H1 (cell line): ENCODE results near the gene OPHN1. TPM values are rescaled to one million over a fixed set of nuclear protein-coding genes. Genes with fewer than 3 reads are reported as not detected.

Source experiments
- CTCF ChIA-PET: fragments of 300-600 bp; sonication (Branson Sonifier 250); formaldehyde crosslinking; loops from one replicate; lab custom pipeline; 2021; ENCODE audit not compliant: partially characterized antibody; lab: Charles Lee
- POLR2A ChIA-PET: fragments of 300-600 bp; sonication (Branson Sonifier 250); formaldehyde crosslinking; loops from one replicate; lab custom pipeline; 2021; ENCODE audit warnings: inconsistent platforms; ENCODE audit not compliant: partially characterized antibody; lab: Charles Lee
- DNase-seq, 2 experiments: peaks; one replicate each; pipeline versions ENCODE4 v3.0.0 to v3.0.0-alpha.2; 2010 to 2022; ENCODE audit warnings: low spot score in 2 of 2, low read depth in 1 of 2, mixed read lengths in 1 of 2
- FAIRE-seq: peaks from 2 replicates; lab custom pipeline; 2011; peaks lifted over from hg19 to GRCh38; lab: Jason Lieb, UNC
- H2AFZ ChIP-seq: 2 replicates; pipeline ENCODE4 v1.8.1; 2012; ENCODE audit warnings: low read length, inconsistent platforms
- H2AK5ac ChIP-seq: 2 replicates; pipeline ENCODE4 v1.6.1; 2013; ENCODE audit warnings: low read depth, low read length
- H2BK120ac ChIP-seq: replicated peaks from 2 replicates; pipeline ENCODE3; 2013; ENCODE audit warnings: low read depth, low read length, inconsistent platforms
- H2BK12ac ChIP-seq: 2 replicates; pipeline ENCODE4 v1.6.1; 2013; ENCODE audit warnings: low read depth, low read length
- H2BK15ac ChIP-seq: 2 replicates; pipeline ENCODE4 v1.6.1; 2013; ENCODE audit warnings: low read length
- H2BK20ac ChIP-seq: 2 replicates; pipeline ENCODE4 v1.6.1; 2013; ENCODE audit warnings: low read length
- H2BK5ac ChIP-seq: 2 replicates; pipeline ENCODE4 v1.6.1; 2013; ENCODE audit warnings: low read depth, low read length
- H3K14ac ChIP-seq: 2 replicates; pipeline ENCODE4 v1.6.1; 2013; ENCODE audit warnings: inconsistent platforms; ENCODE audit not compliant: insufficient read length
- H3K18ac ChIP-seq: 2 replicates; pipeline ENCODE4 v1.6.1; 2013; ENCODE audit warnings: low read length; ENCODE audit errors: extremely low read depth
- H3K23ac ChIP-seq: 2 replicates; pipeline ENCODE4 v1.6.1; 2013; ENCODE audit warnings: inconsistent platforms; ENCODE audit not compliant: insufficient read length
- H3K23me2 ChIP-seq: 2 replicates; pipeline ENCODE4 v1.6.1; 2013; ENCODE audit warnings: low read depth, low read length
- H3K27ac ChIP-seq: 2 replicates; pipeline ENCODE4 v1.6.1; 2011; ENCODE audit warnings: low read depth, low read length, inconsistent platforms
- H3K27me3 ChIP-seq, 4 experiments: replicated peaks in 1 of 4; 1 replicate in 1 of 4; 2 replicates in 3 of 4; pipeline versions ENCODE4 v1.6.1 to v1.8.1; 2011 to 2013; ENCODE audit warnings: low read length in 3 of 4, mild to moderate bottlenecking in 3 of 4, inconsistent platforms in 2 of 4, mixed read lengths in 2 of 4, moderate library complexity in 1 of 4; ENCODE audit not compliant: control insufficient read depth in 3 of 4, insufficient read depth in 3 of 4; ENCODE audit errors: extremely low read depth in 1 of 4
- H3K36me3 ChIP-seq, 4 experiments: 2 replicates each; pipeline versions ENCODE4 v1.6.1 to v1.8.1; 2011 to 2013; ENCODE audit warnings: mild to moderate bottlenecking in 4 of 4, low read length in 3 of 4, moderate library complexity in 2 of 4, control low read depth in 1 of 4, inconsistent platforms in 1 of 4; ENCODE audit not compliant: insufficient read depth in 4 of 4, control insufficient read depth in 2 of 4
- H3K4ac ChIP-seq: replicated peaks from 2 replicates; pipeline ENCODE3; 2013; ENCODE audit warnings: low read length, low read depth, mixed read lengths, inconsistent platforms; ENCODE audit not compliant: insufficient read length
- H3K4me1 ChIP-seq, 4 experiments: replicated peaks in 1 of 4; 1 replicate in 1 of 4; 2 replicates in 3 of 4; pipeline versions ENCODE4 v1.6.1 to v1.8.1; 2011 to 2013; ENCODE audit warnings: low read length in 3 of 4, inconsistent platforms in 2 of 4, mixed read lengths in 1 of 4; ENCODE audit not compliant: insufficient read depth in 4 of 4, control insufficient read depth in 3 of 4
- H3K4me2 ChIP-seq, 2 experiments: 2 replicates each; pipeline versions ENCODE4 v1.6.1 to v1.8.1; 2011 to 2013; ENCODE audit warnings: low read depth in 2 of 2, low read length in 2 of 2, control low read depth in 1 of 2, inconsistent platforms in 1 of 2, mild to moderate bottlenecking in 1 of 2; ENCODE audit not compliant: insufficient read depth in 1 of 2
- H3K4me3 ChIP-seq, 4 experiments: fragments of 200-600, 300-600 bp in 1 of 4; sonication (generic), shearing (Covaris generic), sonication (Bioruptor Twin) in 1 of 4; 2 replicates each; pipeline versions ENCODE4 v1.5.1 to v1.8.1; 2011 to 2016; ENCODE audit warnings: low read length in 4 of 4, low read depth in 3 of 4, control low read depth in 2 of 4, inconsistent platforms in 2 of 4, mild to moderate bottlenecking in 2 of 4, mixed read lengths in 1 of 4, moderate library complexity in 1 of 4; ENCODE audit not compliant: insufficient read depth in 2 of 4; ENCODE audit errors: extremely low read depth in 1 of 4
- H3K56ac ChIP-seq: replicated peaks from 2 replicates; pipeline ENCODE3; 2013; ENCODE audit warnings: low read depth, mild to moderate bottlenecking, mixed read lengths, low read length, inconsistent platforms; ENCODE audit not compliant: insufficient read length
- H3K79me1 ChIP-seq: 2 replicates; pipeline ENCODE4 v1.6.1; 2013; ENCODE audit warnings: low read depth, low read length, control low read depth
- H3K79me2 ChIP-seq, 2 experiments: 2 replicates each; pipeline versions ENCODE4 v1.6.1 to v1.8.1; 2012 to 2013; ENCODE audit warnings: low read length in 2 of 2, mild to moderate bottlenecking in 2 of 2, inconsistent platforms in 1 of 2; ENCODE audit not compliant: insufficient read depth in 2 of 2, control insufficient read depth in 1 of 2
- H3K9ac ChIP-seq, 4 experiments: replicated peaks in 1 of 4; 1 replicate in 1 of 4; 2 replicates in 3 of 4; pipeline versions ENCODE4 v1.6.1 to v1.8.1; 2011 to 2013; ENCODE audit warnings: low read depth in 3 of 4, low read length in 3 of 4, control low read depth in 2 of 4, mild to moderate bottlenecking in 2 of 4, moderate library complexity in 2 of 4, inconsistent platforms in 1 of 4; ENCODE audit errors: extremely low read depth in 1 of 4
- H3K9me3 ChIP-seq, 2 experiments: 2 replicates each; pipeline versions ENCODE4 v1.6.1 to v1.8.1; 2012 to 2013; ENCODE audit warnings: mild to moderate bottlenecking in 2 of 2, moderate library complexity in 2 of 2, control low read depth in 1 of 2, inconsistent platforms in 1 of 2, low read depth in 1 of 2, low read length in 1 of 2, mixed read lengths in 1 of 2; ENCODE audit not compliant: insufficient read depth in 2 of 2
- H4K20me1 ChIP-seq, 2 experiments: replicated peaks in 1 of 2; 2 replicates each; pipeline versions ENCODE3 to v1.8.1; 2011 to 2013; ENCODE audit warnings: inconsistent platforms in 2 of 2, low read length in 2 of 2, mild to moderate bottlenecking in 1 of 2; ENCODE audit not compliant: insufficient read depth in 2 of 2, control insufficient read depth in 1 of 2
- H4K5ac ChIP-seq: 2 replicates; pipeline ENCODE4 v1.6.1; 2013; ENCODE audit warnings: low read length, low read depth, mixed read lengths, inconsistent platforms; ENCODE audit not compliant: insufficient read length
- H4K8ac ChIP-seq: 2 replicates; pipeline ENCODE4 v1.8.0; 2013; ENCODE audit warnings: mild to moderate bottlenecking, moderate library complexity, low read length, inconsistent platforms; ENCODE audit not compliant: insufficient read depth; ENCODE audit errors: extremely low read depth
- H4K91ac ChIP-seq: replicated peaks from 2 replicates; pipeline ENCODE3; 2013; ENCODE audit warnings: low read length, mixed read lengths, inconsistent platforms; ENCODE audit not compliant: insufficient read length
- GABPA ChIP-seq: IDR thresholded peaks from 2 replicates; pipeline ENCODE4 v1.6.1; 2011; ENCODE audit warnings: mild to moderate bottlenecking, low read length, moderate library complexity, borderline replicate concordance; ENCODE audit not compliant: insufficient read depth
- HDAC6 ChIP-seq: IDR thresholded peaks from one replicate; pipeline ENCODE4 v1.7.1; 2012; ENCODE audit warnings: low read depth, mild to moderate bottlenecking, inconsistent platforms, low read length, moderate library complexity
- JUN ChIP-seq: IDR thresholded peaks from 2 replicates; pipeline ENCODE4 v1.6.1; 2011; ENCODE audit warnings: low read depth, mild to moderate bottlenecking, improper control_type of control experiment, low read length
- JUND ChIP-seq: IDR thresholded peaks from 2 replicates; pipeline ENCODE4 v1.6.1; 2011; ENCODE audit warnings: mild to moderate bottlenecking, improper control_type of control experiment, low read length
- KDM5A ChIP-seq: fragments of 200-600 bp; IDR thresholded peaks from 2 replicates; pipeline ENCODE4 v1.7.1; 2012; ENCODE audit warnings: mild to moderate bottlenecking, low read length, inconsistent platforms, mixed read lengths
- MAFK ChIP-seq: IDR thresholded peaks from 2 replicates; pipeline ENCODE4 v1.6.1; 2012; ENCODE audit warnings: low read depth, mild to moderate bottlenecking, improper control_type of control experiment, low read length
- NANOG ChIP-seq: IDR thresholded peaks from 2 replicates; pipeline ENCODE4 v1.6.1; 2011; ENCODE audit warnings: low read length, low read depth, mild to moderate bottlenecking, inconsistent platforms; ENCODE audit not compliant: insufficient read depth, poor library complexity, severe bottlenecking
- PHF8 ChIP-seq: fragments of 200-600 bp; sonication (generic); conservative IDR thresholded peaks from 2 replicates; pipeline ENCODE4 v1.7.1; 2012; ENCODE audit warnings: low read depth, mild to moderate bottlenecking, inconsistent platforms, low read length, moderate library complexity
- SIRT6 ChIP-seq: IDR thresholded peaks from one replicate; pipeline ENCODE4 v1.7.1; 2012; ENCODE audit warnings: low read length, inconsistent platforms
- SP2 ChIP-seq: IDR thresholded peaks from 2 replicates; pipeline ENCODE4 v1.6.1; 2012; ENCODE audit warnings: mild to moderate bottlenecking, low read length, inconsistent platforms
- TAF7 ChIP-seq: optimal IDR thresholded peaks from 2 replicates; pipeline ENCODE3; 2011; ENCODE audit warnings: low read depth, mild to moderate bottlenecking, inconsistent platforms, low read length, moderate library complexity, borderline replicate concordance
- WGBS, 2 experiments: shearing (Covaris generic) in 1 of 2; methylation state at CpG; one replicate each; pipeline versions ENCODE4 v1.1.6 to v1.1.7; 2013 to 2015; ENCODE audit warnings: low lambda C conversion rate in 2 of 2, mixed read lengths in 2 of 2, inconsistent platforms in 1 of 2, low coverage in 1 of 2, missing lambda C conversion rate in 1 of 2; ENCODE audit not compliant: insufficient replicate concordance in 2 of 2, insufficient coverage in 1 of 2, insufficient read length in 1 of 2; ENCODE audit errors: extremely low coverage in 1 of 2, missing lambda C conversion rate in 1 of 2; 5-methylcytosine and 5-hydroxymethylcytosine counted together
- polyA plus RNA-seq, 7 experiments: library from polyadenylated mRNA; depleted of rRNA in 3 of 7; stranded (reverse) in 5 of 7; unstranded in 2 of 7; fragments of >200 nt in 5 of 7; fragments of 200-250 nt in 2 of 7; gene quantifications; 1 replicate in 5 of 7; 2 replicates in 1 of 7; 4 replicates in 1 of 7; pipeline versions ENCODE4 v1.2.1 to v1.2.3, GENCODE V29; 2011 to 2013; ENCODE audit warnings: missing spikeins in 2 of 7, mixed read lengths in 2 of 7
- total RNA-seq: library from RNA; stranded (reverse); fragmentation: NEBNext Ultra II Directional; extraction: Animal tissue kit (Norgen Biotek cat#: 25700); gene quantifications from 2 replicates; pipeline ENCODE4 v1.2.1, GENCODE V29; 2021

OPHN1 gene
- total and polyA plus RNA-seq, 2 of the 8 experiments (the other 6 are each of a cell fraction or from before 2014, with no cell fraction given), result 1.2 to 3.5 TPM

DNA sequence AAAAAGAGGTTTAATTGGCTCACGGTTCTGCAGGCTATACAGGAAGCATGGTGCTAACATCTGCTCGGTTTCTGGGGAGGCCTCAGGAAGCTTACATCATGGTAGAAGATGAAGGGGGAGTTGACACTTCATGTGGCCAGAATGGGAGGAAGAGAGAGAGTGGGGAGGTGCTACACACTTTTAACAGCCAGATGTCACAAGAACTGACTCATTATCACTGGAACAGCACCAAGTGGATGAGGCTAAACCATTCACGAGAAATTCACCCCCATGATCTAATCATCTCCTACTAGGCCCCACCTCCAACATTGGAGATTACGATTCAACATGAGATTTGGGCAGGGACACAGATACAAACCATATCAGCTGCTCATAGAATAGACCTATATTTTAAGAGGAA lies 255.8 kb downstream of the OPHN1 start:
- TF ChIP-seq SIRT6 (no peak), GABPA (no peak), JUN (no peak), TAF7 (no peak), JUND (no peak), MAFK (no peak), KDM5A (no peak), SP2 (no peak), NANOG (no peak), HDAC6 (no peak), PHF8 (no peak)
- WGBS, 2 experiments, result 95% methylated on average over 4 of the region's 4 CpGs; no CpG with 5 or more reads in 1 of the 2 experiments

More for the DNA sequence above, 255.8 kb downstream of the OPHN1 start:
- Histone ChIP-seq H2BK120ac (no peak overlapping the region), H3K23ac (no peak overlapping the region), H3K56ac (no peak overlapping the region), H2BK20ac (no peak overlapping the region), H3K79me2 (no peaks in the 10 kb centered on the region), H3K14ac (no peak overlapping the region), H2BK15ac (no peak overlapping the region), H3K18ac (no peak overlapping the region), H4K20me1 (no peaks in the 10 kb centered on the region), H3K36me3 (no peaks in the 10 kb centered on the region), H2AFZ (no peak overlapping the region), H3K27me3 (no peaks in the 10 kb centered on the region), H2AK5ac (no peak overlapping the region), H2BK5ac (no peak overlapping the region), H3K79me1 (no peaks in the 10 kb centered on the region), H3K4me1 (no peaks in the 10 kb centered on the region), H4K5ac (no peak overlapping the region), H4K8ac (no peak overlapping the region), H3K9ac (no peak overlapping the region), H3K4ac (no peak overlapping the region), H4K91ac (no peak overlapping the region), H3K23me2 (no peaks in the 10 kb centered on the region), H3K27ac (no peak overlapping the region), H3K4me3 (no peak overlapping the region), H3K9me3 (no peaks in the 10 kb centered on the region), H3K4me2 (no peak overlapping the region), H2BK12ac (no peak overlapping the region)
- DNase-seq, result no peak
- FAIRE-seq, result no peak
- CTCF ChIA-PET, result no interaction called here
- POLR2A ChIA-PET, result interaction anchor here (0.6 kb wide), 1 partner anchor 31 kb away, joined by 3 read pairs; no protein-coding TSS in a partner anchor
